Smooth muscle cell (in vitro differentiated cells): ENCODE measurements around the gene CORO2B. TPM values are rescaled to one million over a fixed set of nuclear protein-coding genes. Genes with fewer than 3 reads are reported as not detected.

Experiments
- DNase-seq: peaks from one replicate; lab custom pipeline; 2025; ENCODE audit not compliant: unreplicated experiment; lab: John Stamatoyannopoulos, UW
- H2AFZ ChIP-seq: fragments of 200-600 bp; sonication (generic); 2 replicates; pipeline ENCODE4 v1.6.0; 2016; ENCODE audit warnings: antibody characterized with exemption, low read depth, mild to moderate bottlenecking
- H3F3A ChIP-seq: fragments of 200-600 bp; sonication (generic); 2 replicates; pipeline ENCODE4 v1.6.0; 2017; ENCODE audit warnings: antibody characterized with exemption, low read depth
- H3K27ac ChIP-seq: fragments of 200-600 bp; sonication (generic); 2 replicates; pipeline ENCODE4 v1.5.1; 2016; ENCODE audit warnings: low read depth, mild to moderate bottlenecking
- H3K27me3 ChIP-seq: fragments of 200-600 bp; sonication (generic); 2 replicates; pipeline ENCODE4 v1.6.1; 2016; ENCODE audit warnings: low read depth, mild to moderate bottlenecking
- H3K36me3 ChIP-seq: fragments of 200-600 bp; sonication (generic); 2 replicates; pipeline ENCODE4 v1.5.1; 2016; ENCODE audit warnings: low read depth
- H3K4me1 ChIP-seq: fragments of 200-600 bp; sonication (generic); 2 replicates; pipeline ENCODE4 v1.5.1; 2016; ENCODE audit warnings: low read depth
- H3K4me2 ChIP-seq: fragments of 200-600 bp; sonication (generic); 2 replicates; pipeline ENCODE4 v1.6.0; 2016; ENCODE audit warnings: mild to moderate bottlenecking
- H3K4me3 ChIP-seq: fragments of 200-600 bp; sonication (generic); 2 replicates; pipeline ENCODE4 v1.5.1; 2016; ENCODE audit warnings: mild to moderate bottlenecking
- H3K79me2 ChIP-seq: fragments of 200-600 bp; sonication (generic); 2 replicates; pipeline ENCODE4 v1.6.0; 2016; ENCODE audit warnings: low read depth, mild to moderate bottlenecking
- H3K9ac ChIP-seq: fragments of 200-600 bp; sonication (generic); 2 replicates; pipeline ENCODE4 v1.6.0; 2016; ENCODE audit warnings: low read depth
- H3K9me3 ChIP-seq: fragments of 200-600 bp; sonication (generic); replicated peaks from 2 replicates; pipeline ENCODE4 v1.5.1; 2016; ENCODE audit warnings: low read depth
- H4K20me1 ChIP-seq: fragments of 200-600 bp; sonication (generic); 2 replicates; pipeline ENCODE4 v1.6.0; 2016; ENCODE audit warnings: low read depth
- CTCF ChIP-seq: fragments of 200-600 bp; sonication (generic); IDR thresholded peaks from 2 replicates; pipeline ENCODE4 v1.5.1; 2017; ENCODE audit warnings: borderline replicate concordance, mild to moderate bottlenecking, antibody characterized with exemption; ENCODE audit not compliant: insufficient read depth, poor library complexity, severe bottlenecking
- WGBS: methylation state at CpG from one replicate; pipeline ENCODE4 v1.1.7; 2016; ENCODE audit warnings: low lambda C conversion rate; 5-methylcytosine and 5-hydroxymethylcytosine counted together
- polyA plus RNA-seq: library from polyadenylated mRNA; unstranded; fragments of >200 nt; fragmentation: Nextera tagmentation; extraction: Ambion mirVana; gene quantifications from 2 replicates; pipeline ENCODE4 v1.2.1, GENCODE V29; 2016
- total RNA-seq: library from RNA; depleted of rRNA; stranded (reverse); fragments of >200 nt; gene quantifications from 2 replicates; pipeline ENCODE4 v1.2.3, GENCODE V29; 2014

Gene CORO2B
- total and polyA plus RNA-seq, 2 experiments from 2014 or later = 0.47 to 0.49 TPM

GRCh38 chr15:68580883-68581155 is 2.0 kb downstream of the CORO2B start:
- Histone ChIP-seq H3F3A (no peaks in the 10 kb centered on the region), H3K4me2 (no peak overlapping the region), H3K27ac (no peak overlapping the region), H3K27me3 (peaks cover 27% of the 10 kb centered on the region), H3K9me3 (no peaks in the 10 kb centered on the region), H3K79me2 (no peaks in the 10 kb centered on the region), H3K36me3 (no peaks in the 10 kb centered on the region), H4K20me1 (no peaks in the 10 kb centered on the region), H3K4me1 (peaks cover 8% of the 10 kb centered on the region), H2AFZ (no peak overlapping the region), H3K9ac (no peak overlapping the region), H3K4me3 (no peak overlapping the region)
- DNase-seq = no peak
- 80% methylated on average over 1 of the region's 1 CpG for WGBS
- no peak for TF ChIP-seq CTCF

- H3K4me2 ChIP-seq = no peak overlapping the region
- H3F3A ChIP-seq = no peaks in the 10 kb centered on the region
- no peaks in the 10 kb centered on the region for H3K79me2 ChIP-seq
- peaks cover 24% of the 10 kb centered on the region for H3K27me3 ChIP-seq
- no peaks in the 10 kb centered on the region for H3K36me3 ChIP-seq
- H3K9me3 ChIP-seq = no peaks in the 10 kb centered on the region
- TF ChIP-seq CTCF = no peak
- no peak overlapping the region for H3K4me3 ChIP-seq
- 77% methylated on average over 5 of the region's 5 CpGs for WGBS
- no peak for DNase-seq
- H3K4me1 ChIP-seq = peaks cover 8% of the 10 kb centered on the region
- no peaks in the 10 kb centered on the region for H4K20me1 ChIP-seq
- H3K27ac ChIP-seq = no peak overlapping the region
- H2AFZ ChIP-seq = no peak overlapping the region
- no peak overlapping the region for H3K9ac ChIP-seq
Measured at GRCh38 chr15:68581725-68582124, 2.9 kb downstream of the CORO2B start.

DNA sequence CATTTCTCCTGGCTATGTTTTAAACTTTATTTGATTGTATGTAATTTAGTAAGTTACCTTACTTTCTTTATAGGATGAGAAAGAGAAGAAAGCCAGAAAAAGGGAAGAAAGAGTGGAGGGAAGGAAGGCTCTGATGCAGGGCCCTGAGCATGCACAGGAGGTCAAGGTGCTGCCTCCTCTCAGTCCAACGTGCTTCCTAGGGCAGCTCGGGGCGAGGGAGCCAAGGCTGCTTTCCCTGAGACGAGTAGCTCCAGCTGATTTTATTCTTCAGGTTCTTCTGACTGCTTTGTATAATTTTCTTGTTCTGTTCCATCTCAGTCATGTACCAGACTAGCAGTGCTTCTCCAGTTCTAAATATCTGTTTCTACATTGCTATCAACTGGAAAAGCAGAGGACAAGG is 3.4 kb downstream of the CORO2B start:
- Histone ChIP-seq H3K36me3 (no peaks in the 10 kb centered on the region), H2AFZ (no peak overlapping the region), H3K9me3 (no peaks in the 10 kb centered on the region), H3K9ac (no peak overlapping the region), H4K20me1 (no peaks in the 10 kb centered on the region), H3K79me2 (no peaks in the 10 kb centered on the region), H3K4me1 (peaks cover 8% of the 10 kb centered on the region), H3K4me2 (no peak overlapping the region), H3K4me3 (no peak overlapping the region), H3K27ac (no peak overlapping the region), H3K27me3 (peaks cover 19% of the 10 kb centered on the region), H3F3A (no peaks in the 10 kb centered on the region)
- DNase-seq = no peak
- whole genome bisulfite sequencing = 89% methylated on average over 4 of the region's 4 CpGs
- TF ChIP-seq CTCF = no peak

DNA sequence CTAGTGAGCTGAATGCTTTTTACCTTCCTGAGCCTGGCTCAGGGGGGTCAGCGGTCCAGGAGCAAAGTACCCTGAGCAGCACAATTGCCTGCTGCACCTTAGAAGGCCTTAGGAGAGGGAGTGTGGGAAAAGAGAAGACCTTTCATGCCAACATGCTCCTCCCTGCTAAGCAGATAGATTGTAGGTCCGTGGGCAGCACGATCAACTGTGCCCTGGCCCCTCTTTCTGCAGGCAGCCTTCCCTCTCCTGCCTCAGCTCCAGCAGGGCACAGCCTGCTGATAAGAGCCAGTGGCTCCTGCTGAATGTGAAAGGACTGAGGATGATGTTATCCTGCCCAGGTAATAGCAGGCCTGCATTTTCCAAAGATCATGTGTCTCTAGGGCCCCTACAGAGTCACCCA is 4.1 kb downstream of the CORO2B start:
- H3K4me1 ChIP-seq = peaks cover 6% of the 10 kb centered on the region
- TF ChIP-seq CTCF = no peak
- H2AFZ ChIP-seq = no peak overlapping the region
- no peak for DNase-seq
- H4K20me1 ChIP-seq = no peaks in the 10 kb centered on the region
- no peaks in the 10 kb centered on the region for H3K36me3 ChIP-seq
- H3K4me2 ChIP-seq = no peak overlapping the region
- no peak overlapping the region for H3K4me3 ChIP-seq
- peaks cover 13% of the 10 kb centered on the region for H3K27me3 ChIP-seq
- H3K9ac ChIP-seq = no peak overlapping the region
- no peak overlapping the region for H3K27ac ChIP-seq
- H3K9me3 ChIP-seq = no peaks in the 10 kb centered on the region
- H3F3A ChIP-seq = no peaks in the 10 kb centered on the region
- H3K79me2 ChIP-seq = no peaks in the 10 kb centered on the region
- 85% methylated on average over 3 of the region's 3 CpGs for WGBS
